Measurements from ENCODE around the gene ENPP5.

The ENPP5 gene

DNA sequence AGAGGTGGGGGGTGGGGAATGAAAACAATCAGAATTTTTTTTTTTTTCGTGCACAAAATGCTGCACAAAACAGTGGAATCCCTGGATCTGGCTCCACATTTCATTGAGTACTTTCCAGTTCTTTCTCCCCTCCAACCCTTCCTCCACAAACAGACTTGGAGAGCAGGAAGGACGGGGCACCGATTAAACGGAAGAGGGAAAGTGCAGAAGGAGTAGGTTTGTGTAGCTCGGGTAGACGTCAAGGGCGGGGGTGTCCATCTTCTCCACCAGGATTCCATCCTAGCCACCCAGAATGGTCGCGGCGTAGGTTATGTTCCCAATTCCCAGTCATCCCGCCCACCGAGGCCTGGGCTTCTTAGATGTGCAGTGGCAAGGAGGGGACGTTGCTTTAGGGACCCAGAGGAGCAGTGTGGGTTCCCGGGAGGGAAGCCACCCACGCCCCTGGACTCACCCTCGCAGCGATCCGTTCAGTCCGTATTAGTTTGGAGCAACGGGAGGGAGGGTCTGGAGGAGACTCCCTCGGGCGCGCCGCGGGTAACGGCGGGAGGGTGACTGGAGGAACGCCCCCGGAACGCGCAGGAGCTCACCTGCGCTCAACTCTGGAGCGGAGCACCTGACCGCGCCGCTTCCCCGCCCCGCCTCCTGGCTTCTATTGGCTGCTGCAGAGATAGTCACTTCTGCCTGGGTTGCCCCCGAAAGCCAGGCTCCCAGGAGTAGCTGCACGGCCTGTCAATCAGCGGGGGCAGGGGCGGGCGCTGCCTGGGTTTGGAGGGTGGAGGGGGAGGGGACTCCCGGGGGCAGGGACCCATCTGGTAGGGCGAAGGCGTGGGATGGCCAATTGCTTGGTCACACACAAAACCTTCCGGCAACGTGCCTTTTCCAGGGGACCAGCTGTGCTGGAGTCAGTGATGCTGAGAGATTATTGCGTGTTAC, at the start of gene ENPP5:
Gene ENPP5, minus strand, starts transcription at position 624 of the 933 bp plus-strand sequence. CDS start 2,718 bp downstream, outside the sequence.
- DNase-seq (ENCODE audit: low spot score), result no peak

DNA sequence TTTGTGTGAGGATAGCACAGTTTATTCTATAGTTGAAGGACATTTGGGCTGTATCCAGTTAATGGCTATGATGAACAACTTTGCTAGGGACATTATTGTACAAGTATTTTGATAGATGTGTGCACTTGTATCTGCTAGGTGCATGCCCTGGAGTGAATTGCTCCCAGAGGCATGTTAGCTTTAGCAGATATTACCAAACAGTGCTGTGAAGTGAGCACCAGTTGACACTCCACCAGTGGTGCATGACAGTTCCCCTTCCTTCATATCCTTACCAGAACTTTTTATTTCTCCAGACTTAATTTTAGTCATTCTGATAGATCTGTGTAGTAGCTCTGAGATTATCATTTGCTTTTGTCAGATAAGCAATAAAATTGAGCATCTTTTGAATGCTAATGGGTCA, 48.9 kb upstream of the ENPP5 start:
- DNase-seq (ENCODE audit: low spot score), result no peak

GRCh38 chr6:46218457-46218856, 47.7 kb upstream of the ENPP5 start:
- no peak for DNase-seq (ENCODE audit: low spot score)

DNA sequence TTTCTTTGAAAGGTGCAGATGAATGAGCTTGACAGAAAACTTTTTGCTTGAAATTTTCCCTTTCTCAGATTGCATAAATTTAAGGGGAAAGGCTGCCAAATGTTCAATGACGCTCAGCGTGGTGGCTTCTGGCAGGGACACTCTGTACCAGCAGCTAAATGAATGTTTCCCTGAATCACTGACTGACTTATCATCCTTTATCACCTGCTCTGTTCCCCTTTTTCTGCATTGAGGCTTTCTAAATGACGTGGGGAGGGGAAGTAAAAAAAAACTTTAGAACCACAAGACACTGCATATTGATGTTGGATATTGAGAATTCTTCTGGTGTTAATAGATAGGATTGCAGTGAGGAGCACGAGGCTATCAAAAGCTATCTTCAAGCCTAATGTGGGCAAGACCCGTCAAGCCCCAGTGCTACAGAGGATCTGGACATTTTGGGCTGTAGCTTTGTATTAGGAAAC, 46.9 kb upstream of the ENPP5 start:
- DNase-seq (ENCODE audit: low spot score), result no peak

GRCh38 chr6:46216879-46217278, 46.1 kb upstream of the ENPP5 start:
- DNase-seq (ENCODE audit: low spot score), result no peak

DNA sequence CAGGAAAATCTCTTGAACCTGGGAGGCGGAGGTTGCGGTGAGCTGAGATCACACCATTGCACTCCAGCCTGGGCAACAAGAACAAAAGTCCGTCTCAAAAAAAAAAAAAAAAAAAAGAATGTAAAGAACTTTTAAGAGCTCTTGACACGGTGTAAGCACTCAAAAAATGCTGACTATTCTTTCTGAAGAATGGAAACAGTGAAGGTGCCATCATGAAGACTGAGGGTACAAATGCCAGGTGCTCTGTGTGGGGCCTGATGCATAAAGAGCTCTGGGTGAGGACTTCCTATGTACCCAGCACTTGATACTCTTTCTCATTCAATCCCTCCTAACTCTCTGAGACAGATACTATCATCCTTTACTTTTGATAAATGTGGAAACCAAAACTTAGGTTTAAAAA, 45.0 kb upstream of the ENPP5 start:
- no peak for DNase-seq (ENCODE audit: low spot score)

- DNase-seq (ENCODE audit: low spot score), result no peak
Observed at GRCh38 chr6:46215213-46215612, 44.4 kb upstream of the ENPP5 start.

- no peak for DNase-seq (ENCODE audit: low spot score)
Observed at GRCh38 chr6:46211917-46212316, 41.1 kb upstream of the ENPP5 start.

GRCh38 chr6:46210294-46210693, 39.5 kb upstream of the ENPP5 start:
- DNase-seq (ENCODE audit: low spot score), result no peak

GRCh38 chr6:46208303-46208702, 37.5 kb upstream of the ENPP5 start:
- DNase-seq (ENCODE audit: low spot score), result no peak

GRCh38 chr6:46207174-46207573, 36.4 kb upstream of the ENPP5 start:
- no peak for DNase-seq (ENCODE audit: low spot score)

GRCh38 chr6:46204880-46205650, 34.3 kb upstream of the ENPP5 start:
- DNase-seq (ENCODE audit: low spot score), result no peak

DNA sequence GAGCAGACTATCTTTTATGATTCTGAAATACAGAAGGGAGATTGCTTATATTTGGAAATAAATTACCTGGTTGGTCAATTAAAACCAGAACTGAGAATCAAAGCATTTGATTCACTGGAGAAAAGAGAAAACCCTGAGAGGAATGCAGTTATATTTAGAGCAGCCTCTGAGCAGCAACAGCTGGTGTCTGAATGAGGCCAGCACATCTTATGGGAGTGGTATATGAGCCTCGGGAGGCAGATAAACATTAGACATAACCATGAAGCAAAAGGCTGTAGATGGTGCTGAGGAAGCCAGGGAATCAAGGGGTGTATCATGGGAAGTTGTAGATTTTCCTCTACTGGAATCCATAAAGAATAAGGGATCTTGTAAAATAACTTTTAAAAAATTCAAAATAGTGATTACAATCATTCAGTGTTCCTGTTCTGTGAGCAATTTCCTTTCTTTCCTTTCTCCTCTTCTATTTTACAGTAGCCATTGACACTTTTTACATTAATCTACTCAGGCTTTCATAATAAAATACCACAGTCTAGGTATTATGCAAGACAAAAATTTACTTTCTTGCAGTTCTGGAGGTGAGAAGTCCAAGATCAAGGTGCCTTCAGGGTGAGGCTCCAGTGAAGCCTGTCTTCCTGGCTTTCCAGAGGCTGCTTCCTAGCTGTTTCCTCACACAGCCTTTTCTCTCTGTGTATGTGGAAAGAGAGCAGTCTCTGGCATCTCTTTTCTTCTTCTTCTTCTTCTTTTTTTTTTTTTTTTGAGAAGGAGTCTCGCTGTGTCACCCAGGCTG, 32.8 kb upstream of the ENPP5 start:
- DNase-seq (ENCODE audit: low spot score), result no peak

DNA sequence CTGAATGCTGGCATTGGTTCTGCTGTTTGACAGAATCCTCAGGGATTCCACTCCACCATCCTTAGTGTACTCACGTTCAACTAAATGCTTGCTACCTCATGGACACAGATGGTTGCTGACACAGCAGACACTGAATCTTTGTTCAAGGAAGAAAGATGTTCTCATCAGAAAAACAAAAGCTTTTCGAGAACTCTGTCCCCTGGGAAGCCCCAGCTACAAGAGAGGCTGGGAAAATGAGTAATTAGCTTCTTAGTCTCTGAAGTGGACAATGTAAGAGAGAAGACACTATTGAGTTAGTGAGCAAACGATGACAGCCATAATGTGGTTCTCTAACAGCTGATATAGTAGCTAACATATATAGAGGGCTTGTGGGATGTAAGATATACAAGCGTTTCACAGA, 30.9 kb upstream of the ENPP5 start:
- no peak for DNase-seq (ENCODE audit: low spot score)

DNA sequence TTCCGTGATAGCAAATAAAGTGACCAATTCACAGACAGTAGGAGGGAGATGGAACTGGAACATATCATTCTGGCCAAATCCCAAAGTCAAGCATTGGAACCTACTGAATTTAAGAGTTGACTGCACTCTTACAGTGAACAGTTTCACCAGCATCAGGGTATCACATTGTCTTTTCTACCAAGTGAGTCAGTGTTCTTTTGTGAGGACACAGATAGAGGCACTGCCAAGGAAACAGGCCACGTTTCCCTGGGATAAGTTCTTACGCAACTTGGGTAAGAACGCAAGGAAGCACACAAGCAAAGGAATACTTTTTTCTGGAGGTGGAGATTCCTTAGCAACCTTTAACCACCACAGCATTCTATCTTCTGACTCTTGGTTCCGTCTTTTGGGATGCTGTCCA, 28.6 kb upstream of the ENPP5 start:
- DNase-seq (ENCODE audit: low spot score), result no peak

DNA sequence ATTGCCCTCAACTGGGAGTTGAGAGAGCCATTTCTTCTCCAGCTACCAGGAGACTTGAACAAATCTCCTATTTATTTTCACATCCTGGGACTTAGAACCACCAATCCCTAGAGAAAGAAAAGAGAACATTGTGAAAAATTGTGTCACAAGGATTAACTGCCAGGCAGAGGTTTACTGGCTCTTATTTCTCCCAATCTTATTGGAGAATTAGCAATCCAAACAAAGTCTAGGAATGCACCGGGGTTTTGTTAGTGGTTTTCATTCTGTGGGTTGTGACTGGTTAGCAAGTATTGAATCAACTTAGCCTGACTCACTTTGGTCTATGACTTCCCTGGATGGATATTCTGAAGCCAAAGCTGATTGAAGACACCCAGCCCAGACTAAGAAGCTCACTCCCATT, 21.2 kb upstream of the ENPP5 start:
- DNase-seq (ENCODE audit: low spot score), result no peak

DNA sequence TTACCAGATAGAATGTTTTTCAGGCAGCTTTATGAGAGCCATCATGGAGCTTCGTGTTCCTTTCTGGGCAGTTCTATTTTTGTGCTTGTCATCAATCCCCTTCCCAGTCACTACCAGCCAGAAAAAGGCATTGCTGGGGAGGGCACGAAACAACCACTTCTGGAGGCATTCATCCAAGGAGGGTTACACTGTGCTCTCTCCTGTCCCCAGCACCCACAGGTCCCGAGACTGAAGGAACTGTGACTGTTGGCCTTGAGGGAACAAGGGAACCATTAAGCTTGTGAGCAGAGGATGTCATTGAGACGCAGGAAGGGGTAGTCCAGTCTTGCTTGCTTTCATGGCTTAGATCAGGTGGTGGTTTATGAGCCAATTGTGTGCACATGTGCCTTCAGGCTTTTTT, 20.1 kb upstream of the ENPP5 start:
- DNase-seq (ENCODE audit: low spot score), result no peak

GRCh38 chr6:46189726-46190125, 18.9 kb upstream of the ENPP5 start:
- no peak for DNase-seq (ENCODE audit: low spot score)

GRCh38 chr6:46186583-46186982, 15.8 kb upstream of the ENPP5 start:
- no peak for DNase-seq (ENCODE audit: low spot score)

DNA sequence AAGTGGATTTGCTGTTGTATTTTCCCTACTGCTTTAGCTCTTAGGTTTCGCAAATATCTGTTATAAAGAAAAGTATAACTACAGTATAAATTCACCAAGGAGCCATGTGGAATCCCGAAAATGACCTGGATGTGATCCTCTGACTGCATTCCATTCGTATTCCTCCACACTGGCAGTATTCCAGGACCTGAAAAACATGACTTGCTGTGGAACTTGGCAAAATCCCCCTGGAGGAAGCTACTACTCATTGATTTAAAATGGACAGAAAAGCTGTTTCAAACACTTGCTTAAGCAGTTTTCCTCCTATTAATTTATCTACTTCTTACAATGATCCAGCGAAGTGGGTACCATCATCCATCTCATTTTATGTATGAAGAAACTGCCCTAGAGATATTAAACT, 13.3 kb upstream of the ENPP5 start:
- no peak for DNase-seq (ENCODE audit: low spot score)

DNA sequence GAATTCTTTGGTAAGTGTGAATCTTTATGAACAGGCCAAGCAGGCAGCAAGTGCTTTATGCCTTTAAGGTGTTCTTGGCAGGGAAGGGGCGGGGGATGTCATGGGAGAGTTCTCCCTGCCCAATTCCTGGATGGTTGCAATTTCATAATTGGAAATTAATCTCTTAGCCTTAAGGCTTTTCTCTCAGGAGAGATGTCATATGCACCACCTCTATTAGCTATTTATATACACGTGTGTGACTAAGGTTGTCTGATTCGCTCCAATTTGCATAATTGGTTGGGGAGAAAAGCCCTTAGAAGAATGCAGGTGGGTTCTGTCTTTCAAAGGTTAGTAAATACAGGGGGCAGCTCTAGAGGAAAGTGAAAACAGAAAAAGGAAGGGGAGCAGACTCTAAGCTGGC, 5.2 kb upstream of the ENPP5 start:
- DNase-seq (ENCODE audit: low spot score), result no peak

DNA sequence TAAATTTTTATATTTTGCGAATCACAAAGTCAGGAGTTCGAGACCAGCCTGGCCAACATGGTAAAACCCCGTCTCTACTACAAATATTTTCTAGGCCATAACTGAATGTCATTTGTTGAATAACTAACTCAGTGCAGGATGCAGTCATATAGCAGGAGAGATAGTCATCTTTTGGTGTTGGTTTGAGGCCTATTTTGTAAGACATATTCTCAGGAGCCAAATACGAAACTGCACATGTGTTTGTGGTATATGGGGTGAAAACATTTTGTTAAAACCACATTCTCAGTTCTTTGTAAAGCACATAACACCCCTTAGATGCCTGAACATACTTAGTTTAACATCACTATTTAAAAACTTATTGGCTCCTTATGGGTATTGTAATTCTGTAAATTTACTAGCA, 4.7 kb upstream of the ENPP5 start:
- DNase-seq (ENCODE audit: low spot score), result no peak

Data from hematopoietic multipotent progenitor cell treated with erythropoietin and hydrocortisone succinate and interleukin-3 and kit ligand, for 15 days (in vitro differentiated cells).